ENCODE results near the gene FAM72A. TPM values are rescaled to one million over a fixed set of nuclear protein-coding genes. Genes with fewer than 3 reads are reported as not detected.

FAM72A gene
- total RNA-seq, 4 donors from 2014 or later = 0.80 TPM; not detected in 3

GRCh38 chr1:206142011-206142410 is 60.6 kb downstream of the FAM72A start:
- no peaks in the 10 kb centered on the region for H3K27me3 ChIP-seq
- DNase-seq = no peak
- no peak overlapping the region for H3K4me3 ChIP-seq
- no peaks in the 10 kb centered on the region for H3K4me1 ChIP-seq
- H3K9me3 ChIP-seq = no peaks in the 10 kb centered on the region
- H3K27ac ChIP-seq = no peak overlapping the region
- TF ChIP-seq, protein P1, sequence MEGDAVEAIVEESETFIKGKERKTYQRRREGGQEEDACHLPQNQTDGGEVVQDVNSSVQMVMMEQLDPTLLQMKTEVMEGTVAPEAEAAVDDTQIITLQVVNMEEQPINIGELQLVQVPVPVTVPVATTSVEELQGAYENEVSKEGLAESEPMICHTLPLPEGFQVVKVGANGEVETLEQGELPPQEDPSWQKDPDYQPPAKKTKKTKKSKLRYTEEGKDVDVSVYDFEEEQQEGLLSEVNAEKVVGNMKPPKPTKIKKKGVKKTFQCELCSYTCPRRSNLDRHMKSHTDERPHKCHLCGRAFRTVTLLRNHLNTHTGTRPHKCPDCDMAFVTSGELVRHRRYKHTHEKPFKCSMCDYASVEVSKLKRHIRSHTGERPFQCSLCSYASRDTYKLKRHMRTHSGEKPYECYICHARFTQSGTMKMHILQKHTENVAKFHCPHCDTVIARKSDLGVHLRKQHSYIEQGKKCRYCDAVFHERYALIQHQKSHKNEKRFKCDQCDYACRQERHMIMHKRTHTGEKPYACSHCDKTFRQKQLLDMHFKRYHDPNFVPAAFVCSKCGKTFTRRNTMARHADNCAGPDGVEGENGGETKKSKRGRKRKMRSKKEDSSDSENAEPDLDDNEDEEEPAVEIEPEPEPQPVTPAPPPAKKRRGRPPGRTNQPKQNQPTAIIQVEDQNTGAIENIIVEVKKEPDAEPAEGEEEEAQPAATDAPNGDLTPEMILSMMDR (IDR thresholded peaks at IDR 0.05) = no peak
- no peak for TF ChIP-seq POLR2A (IDR thresholded peaks at IDR 0.05)
- H3K36me3 ChIP-seq = no peaks in the 10 kb centered on the region

GRCh38 chr1:206136241-206136640 is 66.4 kb downstream of the FAM72A start:
- no peaks in the 10 kb centered on the region for H3K36me3 ChIP-seq
- H3K27ac ChIP-seq = no peak overlapping the region
- TF ChIP-seq, protein P1 (IDR thresholded peaks at IDR 0.05) = no peak
- no peak for TF ChIP-seq POLR2A (IDR thresholded peaks at IDR 0.05)
- H3K4me1 ChIP-seq = no peaks in the 10 kb centered on the region
- H3K9me3 ChIP-seq = no peaks in the 10 kb centered on the region
- DNase-seq = no peak
- H3K27me3 ChIP-seq = no peaks in the 10 kb centered on the region
- H3K4me3 ChIP-seq = no peak overlapping the region

Other genes starting within 250 kb of the FAM72A start
- gene RAB7B, start 199.4 kb downstream of the FAM72A start, total RNA-seq = under 1 TPM in 3 of 4 donors, not detected in 1; 0.35 to 0.47 (median 0.40) TPM
- gene CTSE, start 178.9 kb downstream of the FAM72A start, total RNA-seq = 1 to 10 TPM in 3 of 4 donors, not detected in 1; 3.6 to 8.1 (median 3.6) TPM
- 10 to 100 TPM in 1 of 4 donors, 1 to 10 TPM in 3; 1.1 to 28.1 (median 3.5) TPM for gene RHEX, start 149.7 kb downstream of the FAM72A start, total RNA-seq
- under 1 TPM in 1 of 4 donors, not detected in 3; 0.47 TPM for gene AVPR1B, start 85.5 kb downstream of the FAM72A start, total RNA-seq
- gene SRGAP2, start 702 bp upstream of the FAM72A start, total RNA-seq = 10 to 100 TPM; 14.2 to 80.0 (median 25.4) TPM